GM12872 (cell line): ENCODE measurements around the gene ALDH3B1.

Experiments used
- CTCF ChIP-seq: IDR thresholded peaks from 3 replicates; pipeline ENCODE4 v1.5.1; 2011; ENCODE audit warnings: low read depth, mild to moderate bottlenecking, low read length, moderate library complexity; ENCODE audit not compliant: insufficient read depth

ALDH3B1 gene

GRCh38 chr11:68021167-68021787 is 11.2 kb downstream of the ALDH3B1 start:
- TF ChIP-seq CTCF, result peak; percentile 49

- TF ChIP-seq CTCF, result no peak
These were observed 12.4 kb downstream of the ALDH3B1 start for GRCh38 chr11:68022531-68022930.

- no peak for TF ChIP-seq CTCF
These were observed 14.4 kb downstream of the ALDH3B1 start for GRCh38 chr11:68024508-68024907.

- TF ChIP-seq CTCF, result peak; percentile 42
These were observed 14.9 kb downstream of the ALDH3B1 start for GRCh38 chr11:68025047-68025446.

GRCh38 chr11:68026391-68027105 is 16.4 kb downstream of the ALDH3B1 start:
- TF ChIP-seq CTCF, result no peak

GRCh38 chr11:68027667-68028066 is 17.5 kb downstream of the ALDH3B1 start:
- TF ChIP-seq CTCF, result no peak

- no peak for TF ChIP-seq CTCF
These were observed 18.8 kb downstream of the ALDH3B1 start for GRCh38 chr11:68028802-68029545.
